Measurements from ENCODE around the gene CIDEC.

DNA sequence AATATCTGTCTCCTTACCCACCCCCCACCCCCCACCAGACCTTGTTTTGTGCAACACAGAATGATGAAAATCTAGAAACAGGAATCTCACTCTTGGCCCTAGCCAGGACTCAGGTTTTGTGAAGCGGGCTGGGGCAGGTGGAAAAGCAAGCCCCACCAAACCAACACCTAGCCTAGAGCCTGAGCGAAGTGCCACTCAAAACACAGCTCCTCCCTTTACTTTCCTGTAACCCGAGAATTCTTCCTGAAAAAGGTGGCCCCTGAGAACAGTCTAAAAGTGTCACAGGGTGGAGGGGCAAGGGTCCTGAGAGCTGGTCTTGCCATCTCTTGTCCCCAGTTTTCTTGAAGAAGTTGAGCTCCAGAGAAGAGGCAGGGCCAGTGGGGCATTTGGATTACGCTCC is 18.9 kb downstream of the CIDEC start:
- TF ChIP-seq, protein P1, sequence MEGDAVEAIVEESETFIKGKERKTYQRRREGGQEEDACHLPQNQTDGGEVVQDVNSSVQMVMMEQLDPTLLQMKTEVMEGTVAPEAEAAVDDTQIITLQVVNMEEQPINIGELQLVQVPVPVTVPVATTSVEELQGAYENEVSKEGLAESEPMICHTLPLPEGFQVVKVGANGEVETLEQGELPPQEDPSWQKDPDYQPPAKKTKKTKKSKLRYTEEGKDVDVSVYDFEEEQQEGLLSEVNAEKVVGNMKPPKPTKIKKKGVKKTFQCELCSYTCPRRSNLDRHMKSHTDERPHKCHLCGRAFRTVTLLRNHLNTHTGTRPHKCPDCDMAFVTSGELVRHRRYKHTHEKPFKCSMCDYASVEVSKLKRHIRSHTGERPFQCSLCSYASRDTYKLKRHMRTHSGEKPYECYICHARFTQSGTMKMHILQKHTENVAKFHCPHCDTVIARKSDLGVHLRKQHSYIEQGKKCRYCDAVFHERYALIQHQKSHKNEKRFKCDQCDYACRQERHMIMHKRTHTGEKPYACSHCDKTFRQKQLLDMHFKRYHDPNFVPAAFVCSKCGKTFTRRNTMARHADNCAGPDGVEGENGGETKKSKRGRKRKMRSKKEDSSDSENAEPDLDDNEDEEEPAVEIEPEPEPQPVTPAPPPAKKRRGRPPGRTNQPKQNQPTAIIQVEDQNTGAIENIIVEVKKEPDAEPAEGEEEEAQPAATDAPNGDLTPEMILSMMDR (IDR thresholded peaks at IDR 0.05; ENCODE audit: insufficient read depth, low read length, poor library complexity, severe bottlenecking), result no peak
- no peak for TF ChIP-seq EZH2phosphoT487 (conservative IDR thresholded peaks at IDR 0.05; ENCODE audit: low read length)
